ENCODE results near the gene SLC43A1. TPM values are rescaled to one million over a fixed set of nuclear protein-coding genes. Genes with fewer than 3 reads are reported as not detected.

The SLC43A1 gene
- total RNA-seq, 6 donors from 2014 or later: 7.1 to 72.3 (median 13.9) TPM

- no peaks in the 10 kb centered on the region for H3K9me3 ChIP-seq
- 0% methylated on average over 31 to 49 of the region's 49 CpGs for WGBS, 2 donors
- peak; percentile 98 to 99 for ATAC-seq (ENCODE audit: low FRiP score in 2 of 2)
- H3K27ac ChIP-seq: peak within 1 kb of the TSS; percentile 69 to 81 (median 76)
- H3K36me3 ChIP-seq: peaks cover 0 to 6% (median 2%) of the 10 kb centered on the region in 4 donors
- H3K4me3 ChIP-seq: peak within 1 kb of the TSS; percentile 55 to 91 (median 70)
- peak; percentile 94 to 98 for DNase-seq
- TF ChIP-seq POLR2A (IDR thresholded peaks at IDR 0.05) (peak in 2 of 4 donors; percentile 41 to 60), CTCF (IDR thresholded peaks at IDR 0.05) (no peak), POLR2AphosphoS5 (IDR thresholded peaks at IDR 0.05) (peak in 1 of 2 donors; percentile 79), EP300 (IDR thresholded peaks at IDR 0.05) (peak in 1 of 4 donors; percentile 51)
- no peaks in the 10 kb centered on the region for H3K27me3 ChIP-seq
- peaks cover 17 to 26% (median 18%) of the 10 kb centered on the region in 4 donors for H3K4me1 ChIP-seq
These were observed 15.3 kb upstream of the SLC43A1 start, which contains the start of gene TIMM10 for GRCh38 chr11:57530596-57531507. Gene TIMM10, minus strand, starts transcription at chr11:57530754. Its CDS starts 565 bp downstream, at chr11:57530189.

GRCh38 chr11:57530215-57530595 lies 14.7 kb upstream of the SLC43A1 start:
- peak in 1 of 2 donors; percentile 5 for DNase-seq
- H3K36me3 ChIP-seq: peaks cover 0 to 6% (median 2%) of the 10 kb centered on the region in 4 donors
- WGBS, 2 donors: 0 to 1% methylated on average over 3 to 17 of the region's 17 CpGs
- no peak for TF ChIP-seq POLR2A (IDR thresholded peaks at IDR 0.05)
- no peak for TF ChIP-seq EP300 (IDR thresholded peaks at IDR 0.05)
- no peak for TF ChIP-seq CTCF (IDR thresholded peaks at IDR 0.05)
- TF ChIP-seq POLR2AphosphoS5 (IDR thresholded peaks at IDR 0.05): no peak
- peak overlapping the region; percentile 55 to 91 (median 70) for H3K4me3 ChIP-seq
- peaks cover 17 to 26% (median 18%) of the 10 kb centered on the region in 4 donors for H3K4me1 ChIP-seq
- H3K27ac ChIP-seq: peak overlapping the region; percentile 69 to 81 (median 76)
- no peaks in the 10 kb centered on the region for H3K27me3 ChIP-seq
- no peak for ATAC-seq (ENCODE audit: low FRiP score in 2 of 2)
- no peaks in the 10 kb centered on the region for H3K9me3 ChIP-seq

GRCh38 chr11:57529012-57529411 lies 13.5 kb upstream of the SLC43A1 start:
- TF ChIP-seq EP300 (IDR thresholded peaks at IDR 0.05) (no peak), CTCF (IDR thresholded peaks at IDR 0.05) (no peak), POLR2AphosphoS5 (IDR thresholded peaks at IDR 0.05) (no peak), POLR2A (IDR thresholded peaks at IDR 0.05) (no peak)
- peaks cover 17 to 26% (median 18%) of the 10 kb centered on the region in 4 donors for H3K4me1 ChIP-seq
- H3K27ac ChIP-seq: no peak overlapping the region
- ATAC-seq (ENCODE audit: low FRiP score in 2 of 2) (no peak), DNase-seq (no peak)
- H3K36me3 ChIP-seq: peaks cover 0 to 6% (median 2%) of the 10 kb centered on the region in 4 donors
- no peaks in the 10 kb centered on the region for H3K9me3 ChIP-seq
- no peak overlapping the region for H3K4me3 ChIP-seq
- H3K27me3 ChIP-seq: no peaks in the 10 kb centered on the region

- Histone ChIP-seq H3K9me3 (no peaks in the 10 kb centered on the region), H3K36me3 (peaks cover 0 to 6% (median 2%) of the 10 kb centered on the region in 4 donors), H3K4me3 (no peak overlapping the region), H3K27me3 (no peaks in the 10 kb centered on the region), H3K4me1 (peaks cover 17 to 26% (median 18%) of the 10 kb centered on the region in 4 donors), H3K27ac (no peak overlapping the region)
- DNase-seq (peak in 1 of 2 donors; percentile 77), ATAC-seq (ENCODE audit: low FRiP score in 2 of 2) (peak in 1 of 2 donors; percentile 49)
- TF ChIP-seq CTCF (IDR thresholded peaks at IDR 0.05) (peak; percentile 72 to 93 (median 87)), EP300 (IDR thresholded peaks at IDR 0.05) (no peak), POLR2A (IDR thresholded peaks at IDR 0.05) (no peak), POLR2AphosphoS5 (IDR thresholded peaks at IDR 0.05) (no peak)
- 16 to 21% methylated on average over 7 of the region's 7 CpGs for WGBS, 2 donors
These were observed 11.6 kb upstream of the SLC43A1 start for GRCh38 chr11:57527056-57527631.
